Measurements from ENCODE around the gene DAPK2.

DNA sequence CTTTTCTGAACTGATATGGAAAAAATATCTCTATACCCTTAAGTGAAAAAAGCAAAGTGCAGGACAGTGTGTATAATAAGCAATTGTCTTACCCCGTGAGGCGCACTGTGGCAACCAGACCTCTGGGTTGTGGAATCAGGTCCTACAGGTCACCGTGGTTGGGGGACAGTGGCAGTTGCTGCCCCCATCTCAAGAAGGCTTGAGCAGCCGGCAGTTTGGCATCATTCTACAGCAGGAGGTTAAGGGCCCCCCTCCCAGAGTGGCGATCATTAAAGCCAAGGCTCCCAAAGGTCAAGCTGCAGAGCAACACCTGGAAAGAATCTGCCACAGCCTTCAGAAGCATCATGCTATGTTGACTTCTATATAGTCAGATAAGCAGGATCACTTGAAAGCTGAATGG lies 156.5 kb downstream of the DAPK2 start:
- TF ChIP-seq, protein P1, sequence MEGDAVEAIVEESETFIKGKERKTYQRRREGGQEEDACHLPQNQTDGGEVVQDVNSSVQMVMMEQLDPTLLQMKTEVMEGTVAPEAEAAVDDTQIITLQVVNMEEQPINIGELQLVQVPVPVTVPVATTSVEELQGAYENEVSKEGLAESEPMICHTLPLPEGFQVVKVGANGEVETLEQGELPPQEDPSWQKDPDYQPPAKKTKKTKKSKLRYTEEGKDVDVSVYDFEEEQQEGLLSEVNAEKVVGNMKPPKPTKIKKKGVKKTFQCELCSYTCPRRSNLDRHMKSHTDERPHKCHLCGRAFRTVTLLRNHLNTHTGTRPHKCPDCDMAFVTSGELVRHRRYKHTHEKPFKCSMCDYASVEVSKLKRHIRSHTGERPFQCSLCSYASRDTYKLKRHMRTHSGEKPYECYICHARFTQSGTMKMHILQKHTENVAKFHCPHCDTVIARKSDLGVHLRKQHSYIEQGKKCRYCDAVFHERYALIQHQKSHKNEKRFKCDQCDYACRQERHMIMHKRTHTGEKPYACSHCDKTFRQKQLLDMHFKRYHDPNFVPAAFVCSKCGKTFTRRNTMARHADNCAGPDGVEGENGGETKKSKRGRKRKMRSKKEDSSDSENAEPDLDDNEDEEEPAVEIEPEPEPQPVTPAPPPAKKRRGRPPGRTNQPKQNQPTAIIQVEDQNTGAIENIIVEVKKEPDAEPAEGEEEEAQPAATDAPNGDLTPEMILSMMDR (IDR thresholded peaks at IDR 0.05) = no peak
- no peak for TF ChIP-seq EP300 (IDR thresholded peaks at IDR 0.05)
- no peak for TF ChIP-seq POLR2AphosphoS5 (IDR thresholded peaks at IDR 0.05)
- TF ChIP-seq POLR2A (IDR thresholded peaks at IDR 0.05) = no peak
